CD8-positive, alpha-beta memory T cell (primary cell): ENCODE measurements around the gene CCNK. TPM values are rescaled to one million over a fixed set of nuclear protein-coding genes. Genes with fewer than 3 reads are reported as not detected.

Source experiments
- CTCF ChIA-PET: fragments of 350-600 bp; sonication (Branson Sonifier 250); formaldehyde crosslinking; loops from one replicate; lab custom pipeline; 2021; ENCODE audit warnings: antibody characterized with exemption; lab: Charles Lee
- POLR2A ChIA-PET: fragments of 350-600 bp; sonication (Branson Sonifier 250); formaldehyde crosslinking; loops from one replicate; lab custom pipeline; 2021; ENCODE audit warnings: antibody characterized with exemption; lab: Charles Lee
- DNase-seq, 5 donors: peaks; one replicate each; pipeline versions ENCODE4 v3.0.0 to v3.0.0-alpha.2; 2020 to 2022; ENCODE audit warnings: mixed read lengths in 1 of 5
- H3K27ac ChIP-seq: one replicate; pipeline ENCODE4 v1.7.0; 2013; ENCODE audit warnings: low read depth, mild to moderate bottlenecking, low read length, moderate library complexity
- H3K27me3 ChIP-seq: 2 replicates; pipeline ENCODE4 v1.7.0; 2013; ENCODE audit warnings: low read length, mild to moderate bottlenecking; ENCODE audit not compliant: insufficient read depth, poor library complexity, severe bottlenecking
- H3K36me3 ChIP-seq: 2 replicates; pipeline ENCODE4 v1.7.0; 2013; ENCODE audit warnings: mild to moderate bottlenecking, low read length, moderate library complexity; ENCODE audit not compliant: insufficient read depth
- H3K4me1 ChIP-seq: 2 replicates; pipeline ENCODE4 v1.7.0; 2013; ENCODE audit warnings: mild to moderate bottlenecking, low read length, moderate library complexity; ENCODE audit not compliant: insufficient read depth
- H3K4me3 ChIP-seq: 2 replicates; pipeline ENCODE4 v1.7.0; 2013; ENCODE audit warnings: mild to moderate bottlenecking, low read length
- H3K9me3 ChIP-seq: 2 replicates; pipeline ENCODE4 v1.7.0; 2013; ENCODE audit warnings: mild to moderate bottlenecking, low read length
- H3K27ac Mint-ChIP-seq, 8 donors: one replicate each; pipeline ENCODE4 v1.8.0; 2020 to 2021; ENCODE audit warnings: mixed read lengths in 8 of 8, mild to moderate bottlenecking in 6 of 8, inconsistent platforms in 3 of 8, moderate library complexity in 3 of 8
- H3K27me3 Mint-ChIP-seq, 2 donors: one replicate each; pipeline ENCODE4 v1.8.0; 2020 to 2021; ENCODE audit warnings: mixed read lengths in 2 of 2, mild to moderate bottlenecking in 1 of 2, moderate library complexity in 1 of 2
- H3K36me3 Mint-ChIP-seq, 3 donors: one replicate each; pipeline ENCODE4 v1.8.0; 2020 to 2021; ENCODE audit warnings: mixed read lengths in 3 of 3, inconsistent platforms in 1 of 3, mild to moderate bottlenecking in 1 of 3
- H3K4me1 Mint-ChIP-seq, 3 donors: one replicate each; pipeline ENCODE4 v1.8.0; 2020 to 2021; ENCODE audit warnings: mixed read lengths in 3 of 3, inconsistent platforms in 1 of 3, mild to moderate bottlenecking in 1 of 3
- H3K4me3 Mint-ChIP-seq, 7 donors: one replicate each; pipeline ENCODE4 v1.8.0; 2020 to 2021; ENCODE audit warnings: mixed read lengths in 7 of 7, mild to moderate bottlenecking in 6 of 7, moderate library complexity in 4 of 7, inconsistent platforms in 2 of 7
- H3K9me3 Mint-ChIP-seq, 5 donors: one replicate each; pipeline ENCODE4 v1.8.0; 2020 to 2022; ENCODE audit warnings: mixed read lengths in 5 of 5, mild to moderate bottlenecking in 3 of 5, moderate library complexity in 2 of 5, inconsistent platforms in 1 of 5
- polyA plus RNA-seq: library from polyadenylated mRNA; unstranded; fragments of 300-500 nt; fragmentation: Illumina TruSeq; gene quantifications from one replicate; pipeline ENCODE4 v1.2.3, GENCODE V29; 2021
- total RNA-seq, 2 experiments: library from RNA; stranded (reverse); gene quantifications; one replicate each; pipeline ENCODE4 v1.2.3, GENCODE V29; 2021

CCNK gene
- total and polyA plus RNA-seq, 3 experiments from 2014 or later: 16.4 to 115 (median 110) TPM

DNA sequence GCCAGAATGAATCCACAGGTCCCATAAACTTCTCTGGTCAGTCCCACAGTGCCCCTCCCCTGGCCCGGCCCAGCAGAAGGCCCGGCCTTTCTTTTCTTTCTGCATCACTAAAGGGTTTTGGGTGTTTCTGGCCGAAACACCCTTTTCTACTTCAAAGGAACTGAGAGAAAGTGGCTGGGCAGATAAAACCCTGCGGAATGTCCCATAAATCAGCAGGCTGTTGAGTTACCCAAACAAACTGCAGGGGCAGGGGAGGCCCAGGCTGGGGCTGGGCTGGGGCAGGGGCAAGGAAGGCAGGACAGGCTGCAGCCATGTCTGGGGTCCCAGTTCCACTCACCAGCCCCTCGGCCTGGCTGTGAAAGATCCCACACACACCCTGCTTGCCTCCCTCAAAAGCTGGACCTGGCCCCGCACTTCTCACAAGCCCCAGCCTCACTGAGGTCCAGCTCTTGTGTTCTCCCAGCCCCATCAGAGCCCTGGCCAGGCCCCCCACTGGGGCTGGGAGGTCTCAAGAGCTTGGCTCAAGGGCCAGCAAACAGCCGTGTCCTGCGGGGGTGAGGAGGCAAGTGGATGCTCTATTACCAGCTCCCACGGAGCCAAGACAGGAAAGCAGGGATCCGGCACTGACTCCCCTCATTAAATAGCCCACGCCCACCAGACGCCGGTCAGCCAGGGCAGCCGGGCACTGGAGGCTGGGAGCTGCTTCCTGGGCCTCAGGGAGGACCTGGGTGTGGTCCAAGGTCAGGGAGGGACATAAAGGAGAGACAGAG, 41.9 kb downstream of the CCNK start:
- H3K9me3 ChIP-seq: no peaks in the 10 kb centered on the region

DNA sequence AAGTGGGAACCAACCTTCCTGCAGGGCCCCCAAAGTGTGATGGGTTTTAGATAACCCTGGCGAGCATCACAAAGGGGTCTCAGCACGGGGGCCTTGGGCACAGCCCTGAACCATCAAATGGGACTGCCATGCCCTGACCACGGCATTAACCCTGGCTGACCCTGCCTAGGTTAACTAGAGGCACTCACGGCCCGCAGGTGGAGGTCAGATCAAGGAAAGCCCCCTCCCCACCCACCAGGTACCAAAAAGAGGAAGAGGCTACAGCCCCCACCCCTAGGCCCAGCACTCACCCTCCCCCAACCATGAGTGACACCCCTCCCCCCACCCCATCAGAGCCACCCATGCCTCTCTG, 42.5 kb downstream of the CCNK start:
- ChIA-PET CTCF (no interaction called here), POLR2A (interaction anchor here (1.4 kb wide), 1 partner anchor 82 kb away, joined by 3 read pairs; no protein-coding TSS in a partner anchor)

More for the DNA sequence above, 41.9 kb downstream of the CCNK start:
- ChIA-PET POLR2A (no interaction called here), CTCF (no interaction called here)
- Histone ChIP-seq H3K27me3 (no peaks in the 10 kb centered on the region), H3K27ac (no peak overlapping the region), H3K4me1 (peaks cover 16% of the 10 kb centered on the region), H3K36me3 (no peaks in the 10 kb centered on the region), H3K4me3 (no peak overlapping the region)
- Mint-ChIP-seq H3K4me1 (peaks cover 6 to 18% (median 8%) of the 10 kb centered on the region in 3 donors), H3K27ac (no peak overlapping the region), H3K4me3 (no peak overlapping the region), H3K27me3 (no peaks in the 10 kb centered on the region), H3K9me3 (no peaks in the 10 kb centered on the region), H3K36me3 (peaks cover 0 to 3% (median 0%) of the 10 kb centered on the region in 3 donors)
- DNase-seq: no peak

DNA sequence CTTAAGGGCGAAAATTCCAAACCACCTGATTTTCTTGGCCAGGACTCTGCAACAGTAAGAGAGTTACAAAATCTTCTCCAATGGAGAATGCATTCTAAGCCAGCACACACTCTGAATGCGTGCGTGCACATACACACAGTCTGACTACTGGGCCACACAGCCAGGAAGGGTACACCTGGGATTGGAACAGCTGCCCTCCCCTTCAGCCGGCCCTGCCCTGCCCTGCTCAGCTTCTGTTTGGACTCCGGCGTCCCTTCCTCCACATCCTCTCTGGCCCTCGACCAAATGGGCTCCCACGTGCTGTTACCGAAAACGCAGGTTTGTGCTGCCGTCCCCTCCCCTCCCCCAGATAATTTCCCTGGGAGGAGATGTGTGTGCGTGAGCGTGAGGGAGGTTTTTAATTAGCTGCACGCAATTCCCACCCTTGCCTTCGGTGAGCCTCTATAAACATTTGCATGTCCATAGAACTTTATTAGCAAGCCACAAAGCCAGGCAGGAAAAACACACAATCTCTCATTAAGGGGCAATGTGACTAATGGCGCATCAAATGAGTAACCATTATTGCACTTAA, 43.0 kb downstream of the CCNK start:
- CTCF ChIA-PET: interaction anchor here (1.3 kb wide), 1 partner anchor 8 kb away, joined by 3 read pairs; no protein-coding TSS in a partner anchor
- POLR2A ChIA-PET: interaction anchor here (1.4 kb wide), 1 partner anchor 81 kb away, joined by 3 read pairs; no protein-coding TSS in a partner anchor
- no peak overlapping the region for H3K4me3 ChIP-seq

More for the DNA sequence above, 42.5 kb downstream of the CCNK start:
- no peaks in the 10 kb centered on the region for H3K9me3 ChIP-seq
- H3K27me3 Mint-ChIP-seq: no peaks in the 10 kb centered on the region
- H3K27me3 ChIP-seq: no peaks in the 10 kb centered on the region
- H3K4me1 Mint-ChIP-seq: peaks cover 6 to 18% (median 8%) of the 10 kb centered on the region in 3 donors
- H3K36me3 Mint-ChIP-seq: peaks cover 0 to 3% (median 0%) of the 10 kb centered on the region in 3 donors
- no peak overlapping the region for H3K4me3 ChIP-seq
- H3K27ac ChIP-seq: no peak overlapping the region
- no peaks in the 10 kb centered on the region for H3K36me3 ChIP-seq
- H3K4me1 ChIP-seq: peaks cover 16% of the 10 kb centered on the region
- no peaks in the 10 kb centered on the region for H3K9me3 Mint-ChIP-seq
- no peak overlapping the region for H3K4me3 Mint-ChIP-seq
- DNase-seq: no peak
- H3K27ac Mint-ChIP-seq: no peak overlapping the region

DNA sequence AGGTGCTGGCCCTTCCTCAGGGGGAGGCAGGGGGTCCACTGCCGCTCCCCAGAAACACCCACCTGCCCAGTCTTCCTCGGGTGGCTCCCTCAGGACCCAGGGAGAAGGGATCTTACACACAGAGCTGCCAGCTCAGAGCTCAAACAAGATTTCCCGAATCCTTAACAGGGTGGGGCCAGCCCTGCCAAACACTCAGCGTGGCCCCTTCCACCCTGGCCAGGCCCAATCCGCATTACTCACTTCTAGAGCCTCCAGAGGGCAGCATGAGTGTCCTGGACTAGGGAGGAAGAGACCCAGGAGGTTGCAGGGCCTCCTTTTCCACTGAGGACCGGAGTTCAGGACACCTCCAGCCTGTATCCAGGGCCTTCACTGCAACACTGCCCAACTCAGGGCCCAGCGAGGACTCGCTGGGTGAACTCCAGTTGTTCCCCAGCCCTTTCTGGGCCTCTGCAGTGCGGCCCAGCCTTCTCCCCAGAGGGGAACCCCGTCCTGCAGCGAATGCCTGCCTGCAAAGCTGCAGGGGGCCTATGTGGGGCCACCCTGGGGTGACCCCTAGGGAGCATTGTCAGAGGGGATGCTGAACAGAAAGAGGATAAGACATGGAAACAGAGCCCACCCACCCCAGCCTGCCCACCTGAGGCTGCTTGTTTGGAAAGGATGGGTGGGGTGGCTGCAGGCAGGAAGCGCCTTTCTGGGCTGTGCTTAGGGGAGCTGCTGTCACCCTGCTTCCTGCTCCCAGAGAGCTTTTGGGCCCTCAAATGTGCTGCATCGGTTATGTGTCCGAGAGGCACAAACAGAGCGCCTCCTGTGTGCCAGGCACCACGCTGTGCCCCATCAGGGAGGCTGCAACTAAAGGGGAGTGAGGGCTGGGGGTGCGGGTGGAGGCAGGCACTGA, 43.8 kb downstream of the CCNK start:
- Histone ChIP-seq H3K27ac (no peak overlapping the region), H3K27me3 (no peaks in the 10 kb centered on the region), H3K9me3 (no peaks in the 10 kb centered on the region), H3K36me3 (no peaks in the 10 kb centered on the region), H3K4me3 (peak overlapping the region; percentile 19), H3K4me1 (peaks cover 16% of the 10 kb centered on the region)
- H3K4me3 Mint-ChIP-seq: peak overlapping the region in 2 of 7 donors; percentile 19 to 79
- H3K36me3 Mint-ChIP-seq: peaks cover 0 to 2% (median 0%) of the 10 kb centered on the region in 3 donors
- H3K27me3 Mint-ChIP-seq: no peaks in the 10 kb centered on the region
- POLR2A ChIA-PET: interaction anchor here (1.4 kb wide), 1 partner anchor 81 kb away, joined by 3 read pairs; no protein-coding TSS in a partner anchor
- H3K9me3 Mint-ChIP-seq: no peaks in the 10 kb centered on the region
- H3K4me1 Mint-ChIP-seq: peaks cover 6 to 15% (median 8%) of the 10 kb centered on the region in 3 donors
- CTCF ChIA-PET: interaction anchor here (1.3 kb wide), 2 partner anchors 9 to 104 kb away, joined by 3 to 4 read pairs; no protein-coding TSS in a partner anchor
- DNase-seq: peak in 1 of 5 donors; percentile 15
- peak overlapping the region in 5 of 8 donors; percentile 32 to 74 (median 47) for H3K27ac Mint-ChIP-seq

More for the DNA sequence above, 43.0 kb downstream of the CCNK start:
- no peaks in the 10 kb centered on the region for H3K27me3 ChIP-seq
- H3K27ac ChIP-seq: no peak overlapping the region
- H3K36me3 ChIP-seq: no peaks in the 10 kb centered on the region
- H3K9me3 Mint-ChIP-seq: no peaks in the 10 kb centered on the region
- H3K9me3 ChIP-seq: no peaks in the 10 kb centered on the region
- H3K4me3 Mint-ChIP-seq: no peak overlapping the region
- DNase-seq: no peak
- peaks cover 0 to 3% (median 0%) of the 10 kb centered on the region in 3 donors for H3K36me3 Mint-ChIP-seq
- peaks cover 16% of the 10 kb centered on the region for H3K4me1 ChIP-seq
- H3K27me3 Mint-ChIP-seq: no peaks in the 10 kb centered on the region
- peaks cover 6 to 18% (median 8%) of the 10 kb centered on the region in 3 donors for H3K4me1 Mint-ChIP-seq
- H3K27ac Mint-ChIP-seq: peak overlapping the region in 1 of 8 donors; percentile 38

DNA sequence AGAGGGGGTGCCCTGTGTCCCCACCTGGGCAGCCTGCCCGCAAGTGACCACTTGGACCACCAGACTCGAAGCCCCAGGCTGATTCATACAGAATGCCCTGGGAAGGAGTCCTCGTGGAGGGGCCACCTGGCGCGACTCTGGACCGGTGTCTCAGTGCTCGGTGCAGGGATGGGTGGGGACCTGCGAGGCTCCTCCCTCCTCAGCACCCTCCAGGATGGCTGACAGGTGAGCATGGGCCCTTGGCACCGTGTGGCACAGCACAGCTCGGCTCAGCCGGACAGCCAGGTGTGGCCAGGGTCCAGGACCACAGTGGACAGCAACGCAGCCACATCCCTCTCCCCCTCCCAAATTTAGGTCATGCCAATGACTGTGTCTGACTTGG, 44.5 kb downstream of the CCNK start:
- Histone ChIP-seq H3K36me3 (no peaks in the 10 kb centered on the region), H3K27me3 (no peaks in the 10 kb centered on the region), H3K9me3 (no peaks in the 10 kb centered on the region), H3K27ac (no peak overlapping the region), H3K4me1 (peaks cover 16% of the 10 kb centered on the region), H3K4me3 (peak overlapping the region; percentile 19)
- Mint-ChIP-seq H3K27ac (no peak overlapping the region), H3K36me3 (peaks cover 0 to 2% (median 0%) of the 10 kb centered on the region in 3 donors), H3K4me3 (no peak overlapping the region), H3K9me3 (no peaks in the 10 kb centered on the region), H3K4me1 (peaks cover 6 to 15% (median 8%) of the 10 kb centered on the region in 3 donors), H3K27me3 (no peaks in the 10 kb centered on the region)
- ChIA-PET CTCF (interaction anchor here (1.3 kb wide), 1 partner anchor 103 kb away, joined by 4 read pairs; no protein-coding TSS in a partner anchor), POLR2A (no interaction called here)
- no peak for DNase-seq

DNA sequence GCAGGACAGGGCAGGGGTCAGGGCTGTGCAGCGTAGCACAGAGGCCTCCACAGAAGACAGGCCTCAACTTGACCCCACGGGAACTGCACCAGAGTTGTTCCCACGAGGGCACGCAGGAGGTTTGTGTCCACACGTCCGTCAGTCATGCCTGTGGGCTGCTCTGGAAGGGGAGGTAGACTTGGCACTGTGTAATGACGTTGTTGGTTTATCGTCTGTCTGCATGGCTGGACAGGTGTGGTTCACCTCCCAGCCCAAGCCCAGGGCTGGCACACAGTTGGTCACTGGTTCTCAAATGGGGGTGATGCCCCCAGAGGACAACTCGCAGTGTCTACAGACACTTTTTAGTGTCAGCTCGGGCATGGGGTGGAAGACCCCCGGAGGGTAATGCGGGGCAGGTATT, 45.8 kb downstream of the CCNK start:
- no peaks in the 10 kb centered on the region for H3K27me3 ChIP-seq
- Mint-ChIP-seq H3K27ac (no peak overlapping the region), H3K27me3 (no peaks in the 10 kb centered on the region), H3K4me1 (peaks cover 6 to 15% (median 8%) of the 10 kb centered on the region in 3 donors), H3K36me3 (no peaks in the 10 kb centered on the region), H3K4me3 (no peak overlapping the region), H3K9me3 (no peaks in the 10 kb centered on the region)
- H3K4me1 ChIP-seq: peaks cover 16% of the 10 kb centered on the region
- H3K36me3 ChIP-seq: no peaks in the 10 kb centered on the region
- DNase-seq: no peak
- H3K9me3 ChIP-seq: no peaks in the 10 kb centered on the region
- H3K4me3 ChIP-seq: no peak overlapping the region
- POLR2A ChIA-PET: interaction anchor here (0.9 kb wide), 1 partner anchor 78 kb away, joined by 3 read pairs; no protein-coding TSS in a partner anchor
- CTCF ChIA-PET: interaction anchor here (1.8 kb wide), 1 partner anchor 101 kb away, joined by 5 read pairs; no protein-coding TSS in a partner anchor
- H3K27ac ChIP-seq: no peak overlapping the region

DNA sequence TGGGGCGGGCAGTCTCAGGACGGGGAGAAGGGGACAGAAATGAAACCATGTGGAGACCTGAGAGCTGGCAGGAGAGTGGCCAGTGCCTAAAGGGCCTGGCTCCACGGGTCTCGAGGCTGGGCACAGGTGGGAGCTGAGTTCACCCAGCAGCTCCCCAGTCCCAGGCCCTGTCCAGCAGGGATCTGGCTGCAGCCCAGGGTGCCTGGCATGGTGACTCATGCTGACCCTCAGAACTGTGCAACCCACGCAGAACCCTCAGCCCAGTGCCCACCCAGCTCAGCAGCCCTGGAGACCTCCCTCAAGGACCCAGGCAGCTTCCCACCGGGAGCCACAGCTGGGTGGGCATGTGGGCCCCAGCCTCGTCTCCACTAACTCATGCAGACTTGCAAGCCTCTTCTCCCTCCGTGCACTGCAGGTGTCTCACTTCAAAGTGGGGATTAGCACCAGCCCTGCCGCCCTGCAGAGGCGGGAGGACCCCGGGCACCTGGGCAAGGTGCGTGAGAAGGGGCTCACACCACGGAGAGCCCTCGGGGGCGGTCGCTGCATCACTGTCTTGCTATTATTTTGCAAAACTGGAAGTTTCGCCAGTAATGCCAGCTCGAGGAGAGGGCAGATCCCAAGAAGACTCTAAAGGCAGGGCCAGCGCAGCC, 46.3 kb downstream of the CCNK start:
- Histone ChIP-seq H3K36me3 (no peaks in the 10 kb centered on the region), H3K4me1 (peaks cover 16% of the 10 kb centered on the region), H3K27ac (no peak overlapping the region), H3K9me3 (no peaks in the 10 kb centered on the region), H3K4me3 (no peak overlapping the region), H3K27me3 (no peaks in the 10 kb centered on the region)
- no peak for DNase-seq
- ChIA-PET POLR2A (interaction anchor here (0.9 kb wide), 1 partner anchor 78 kb away, joined by 3 read pairs; no protein-coding TSS in a partner anchor), CTCF (interaction anchor here (1.8 kb wide), 1 partner anchor 101 kb away, joined by 5 read pairs; no protein-coding TSS in a partner anchor)
- H3K27ac Mint-ChIP-seq: no peak overlapping the region
- no peaks in the 10 kb centered on the region for H3K36me3 Mint-ChIP-seq
- no peaks in the 10 kb centered on the region for H3K9me3 Mint-ChIP-seq
- H3K4me1 Mint-ChIP-seq: peaks cover 6 to 15% (median 8%) of the 10 kb centered on the region in 3 donors
- no peak overlapping the region for H3K4me3 Mint-ChIP-seq
- H3K27me3 Mint-ChIP-seq: no peaks in the 10 kb centered on the region
